Measurements from ENCODE around the gene CADPS2.

The CADPS2 gene

GRCh38 chr7:122762071-122762470, 124.2 kb downstream of the CADPS2 start:
- no peak overlapping the region for H3K4me3 ChIP-seq (ENCODE audit: low read length)
- no peak for DNase-seq (ENCODE audit: low read depth)
- TF ChIP-seq CTCF (IDR thresholded peaks at IDR 0.05; ENCODE audit: insufficient read depth, low read depth, low read length, missing control alignments) = no peak

DNA sequence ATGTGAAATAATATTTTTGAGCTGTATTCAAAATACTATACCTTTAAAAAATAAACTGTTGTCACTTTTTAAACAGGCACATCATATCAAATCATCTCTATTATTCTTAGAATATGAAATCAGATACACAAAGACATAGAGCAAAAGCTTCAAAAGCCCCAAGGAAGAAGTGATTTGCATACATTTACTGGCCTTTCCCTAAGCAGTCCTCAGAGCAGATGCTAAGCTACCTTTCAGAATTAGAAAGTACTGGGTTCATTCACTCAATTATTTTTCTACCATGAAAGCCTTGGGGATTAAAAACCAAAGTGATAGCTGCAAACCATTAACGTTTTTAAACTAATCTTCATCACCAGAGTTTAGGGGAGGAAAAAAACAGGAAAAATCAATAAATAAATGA, 127.8 kb downstream of the CADPS2 start:
- TF ChIP-seq CTCF (IDR thresholded peaks at IDR 0.05; ENCODE audit: insufficient read depth, low read depth, low read length, missing control alignments) = no peak
- H3K4me3 ChIP-seq (ENCODE audit: low read length) = no peak overlapping the region
- no peak for DNase-seq (ENCODE audit: low read depth)

DNA sequence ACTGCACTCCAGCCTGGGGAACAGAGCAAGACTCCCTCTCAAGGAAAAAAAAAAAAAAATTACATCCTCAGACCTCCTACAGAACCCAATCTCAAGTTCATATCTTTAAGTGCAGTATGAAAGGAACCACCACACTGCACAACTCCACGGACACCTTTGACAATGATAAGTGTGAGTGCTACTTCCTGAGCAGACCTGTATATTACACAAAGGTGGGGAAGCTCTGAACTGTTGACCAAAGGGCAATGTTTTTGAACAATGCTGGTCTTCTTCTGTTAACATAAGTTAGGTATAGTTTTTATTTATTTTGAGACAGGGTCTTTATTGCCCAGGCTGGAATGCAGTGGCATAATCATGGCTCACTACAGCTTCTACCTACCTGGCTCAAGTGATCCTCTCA, 129.4 kb downstream of the CADPS2 start:
- no peak overlapping the region for H3K4me3 ChIP-seq (ENCODE audit: low read length)
- TF ChIP-seq CTCF (IDR thresholded peaks at IDR 0.05; ENCODE audit: insufficient read depth, low read depth, low read length, missing control alignments) = no peak
- no peak for DNase-seq (ENCODE audit: low read depth)

DNA sequence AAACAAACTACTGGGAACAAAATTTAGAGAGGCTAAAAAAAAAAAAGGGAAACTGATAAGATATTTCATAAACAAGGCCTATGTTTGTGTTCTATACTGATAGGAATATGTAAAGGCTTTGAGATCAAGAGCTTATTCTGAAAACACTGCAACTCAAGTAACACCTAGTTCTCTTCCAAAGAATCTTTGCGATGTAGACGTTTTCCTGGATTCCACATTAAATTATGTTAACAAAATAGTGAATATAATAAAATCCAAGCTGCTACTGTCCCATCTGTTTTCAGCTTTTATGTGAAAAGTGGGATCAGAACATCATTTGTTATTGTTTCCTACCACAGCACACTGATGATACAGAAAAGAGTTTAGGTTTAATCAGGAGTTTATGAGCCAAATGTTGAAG, 130.6 kb downstream of the CADPS2 start:
- no peak for DNase-seq (ENCODE audit: low read depth)
- no peak for TF ChIP-seq CTCF (IDR thresholded peaks at IDR 0.05; ENCODE audit: insufficient read depth, low read depth, low read length, missing control alignments)
- no peak overlapping the region for H3K4me3 ChIP-seq (ENCODE audit: low read length)

DNA sequence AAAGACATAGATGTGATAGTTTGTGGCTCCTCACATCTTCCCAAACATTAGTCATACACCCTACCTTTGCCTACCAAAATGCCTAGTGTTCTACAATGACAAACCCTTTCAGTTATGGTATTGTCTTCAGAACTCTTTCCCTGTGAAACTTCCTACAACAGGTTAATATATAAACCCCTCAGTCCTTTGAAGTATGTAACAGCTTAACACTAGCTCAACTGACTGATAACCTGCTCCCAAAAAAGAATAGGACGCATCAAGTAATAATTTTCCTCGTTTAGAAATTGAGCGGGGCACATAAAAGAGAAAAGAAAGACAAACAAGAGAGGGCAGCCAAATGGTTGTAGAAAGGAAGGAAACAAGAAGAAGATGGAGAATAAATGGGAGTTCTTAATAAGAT, 133.7 kb downstream of the CADPS2 start:
- no peak for DNase-seq (ENCODE audit: low read depth)

GRCh38 chr7:122750389-122750788, 135.9 kb downstream of the CADPS2 start:
- DNase-seq (ENCODE audit: low read depth) = no peak
- TF ChIP-seq CTCF (IDR thresholded peaks at IDR 0.05; ENCODE audit: insufficient read depth, low read depth, low read length, missing control alignments) = no peak
- H3K4me3 ChIP-seq (ENCODE audit: low read length) = no peak overlapping the region

More for the DNA sequence above, 133.7 kb downstream of the CADPS2 start:
- TF ChIP-seq CTCF (IDR thresholded peaks at IDR 0.05; ENCODE audit: insufficient read depth, low read depth, low read length, missing control alignments) = no peak
- no peak overlapping the region for H3K4me3 ChIP-seq (ENCODE audit: low read length)

DNA sequence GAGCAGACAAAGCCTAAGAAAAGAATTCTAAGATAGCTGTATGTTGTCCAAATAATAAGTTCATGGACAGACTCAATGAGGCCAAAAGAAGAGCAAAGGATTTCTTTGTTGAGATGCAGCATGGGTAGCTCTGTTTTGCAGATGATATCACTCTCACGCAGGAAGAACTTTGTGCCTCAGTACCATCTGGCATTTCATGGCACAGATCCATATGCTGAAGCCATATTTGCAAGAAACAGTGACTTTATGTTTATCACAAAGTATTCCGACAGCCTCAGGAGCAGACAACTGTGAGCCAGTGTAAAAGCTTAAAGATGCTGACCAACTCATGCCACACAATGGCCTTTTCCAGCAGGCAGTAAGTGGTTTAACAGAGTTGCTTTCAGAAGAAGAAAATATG, 138.1 kb downstream of the CADPS2 start:
- H3K4me3 ChIP-seq (ENCODE audit: low read length) = no peak overlapping the region
- DNase-seq (ENCODE audit: low read depth) = no peak
- TF ChIP-seq CTCF (IDR thresholded peaks at IDR 0.05; ENCODE audit: insufficient read depth, low read depth, low read length, missing control alignments) = no peak

Data from epithelial cell of esophagus (primary cell).